Measurements from ENCODE around the gene CSH1. TPM values are rescaled to one million over a fixed set of nuclear protein-coding genes. Genes with fewer than 3 reads are reported as not detected.

Gene CSH1
- total RNA-seq, 1 experiment from 2014 or later, result not detected

DNA sequence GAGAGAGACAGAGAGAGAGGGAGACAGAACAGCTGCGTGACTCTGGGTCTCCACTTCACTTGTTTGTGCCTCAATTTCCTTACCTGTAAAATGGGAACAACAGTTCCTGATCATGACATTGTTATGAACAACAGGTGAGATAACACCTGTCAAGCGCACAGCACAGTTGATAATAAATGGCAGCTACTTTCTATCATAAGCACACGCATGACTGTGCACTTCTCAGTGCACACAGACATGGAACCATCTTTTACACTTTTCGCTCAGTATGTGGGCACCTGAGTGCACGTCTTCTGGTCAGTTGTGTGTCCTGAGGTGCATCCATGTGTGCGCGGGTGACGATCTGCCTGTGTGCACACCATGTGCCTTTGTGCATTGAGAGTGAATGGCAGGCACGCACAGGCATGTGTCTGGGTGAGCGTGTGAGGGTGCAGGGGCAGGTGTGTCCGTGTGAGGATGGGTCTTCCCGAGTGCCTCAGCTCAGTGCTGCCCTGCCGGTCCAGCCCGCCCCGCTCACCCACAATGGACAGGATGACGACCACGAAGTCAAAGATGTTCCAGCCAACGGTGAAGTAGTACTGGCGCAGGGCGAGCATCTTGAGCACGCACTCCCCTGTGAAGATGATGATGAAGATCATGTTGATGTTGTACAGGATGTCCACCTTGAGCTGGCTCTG, 46.1 kb upstream of the CSH1 start:
- Mint-ChIP-seq H3K9me3 (no peaks in the 10 kb centered on the region), H3K4me3 (no peak overlapping the region), H3K36me3 (ENCODE audit: insufficient read depth in 1 of 3, low read depth in 3 of 3) (peaks cover 9 to 26% (median 11%) of the 10 kb centered on the region in 3 experiments; a peak in 6 of 7 replicates), H3K27ac (no peak overlapping the region), H3K4me1 (peaks cover 2 to 18% of the 10 kb centered on the region in 2 experiments; a peak in 3 of 4 replicates), H3K27me3 (ENCODE audit: low read depth) (peaks cover 3% of the 10 kb centered on the region; the same call in 1 of the 2 replicates)
- H2BK15ac ChIP-seq (ENCODE audit: low read depth, low read length), result no peak overlapping the region
- no peaks in the 10 kb centered on the region for H3K9me3 ChIP-seq (ENCODE audit: control insufficient read depth, low read depth, low read length)
- H3K23ac ChIP-seq (ENCODE audit: insufficient read length, low read depth, low read length), result no peak overlapping the region
- no peak overlapping the region for H2AFZ ChIP-seq (ENCODE audit: low read length)
- no peaks in the 10 kb centered on the region for H3K4me1 ChIP-seq (ENCODE audit: insufficient read depth, low read length)
- H3K9ac ChIP-seq (ENCODE audit: extremely low read depth, insufficient read length, low read length), result no peak overlapping the region
- no peak overlapping the region for H4K5ac ChIP-seq (ENCODE audit: insufficient read length, low read depth, low read length)
- no peaks in the 10 kb centered on the region for H3K23me2 ChIP-seq (ENCODE audit: insufficient read length, low read depth, low read length, poor library complexity, severe bottlenecking)
- no peak for DNase-seq
- no peak overlapping the region for H2BK20ac ChIP-seq (ENCODE audit: low read depth, low read length, poor library complexity, severe bottlenecking)
- no peaks in the 10 kb centered on the region for H3K79me2 ChIP-seq (ENCODE audit: insufficient read depth, low read length)
- H2BK12ac ChIP-seq (ENCODE audit: insufficient read length, low read depth, low read length), result no peak overlapping the region
- no CpG with 5 or more reads among the region's 21 CpGs for WGBS (ENCODE audit: extremely low coverage, insufficient read length, low lambda C conversion rate)
- H2BK5ac ChIP-seq (ENCODE audit: insufficient read length, low read length), result no peak overlapping the region
- no peak overlapping the region for H3K14ac ChIP-seq (ENCODE audit: insufficient read depth, low read length)
- H3K27ac ChIP-seq (ENCODE audit: insufficient read length, low read depth, low read length), result no peak overlapping the region
- no peak overlapping the region for H4K8ac ChIP-seq (replicated peaks; ENCODE audit: insufficient read length, low read depth, low read length)
- no peaks in the 10 kb centered on the region for H4K20me1 ChIP-seq (ENCODE audit: control insufficient read depth, insufficient read depth, insufficient read length)
- no peak overlapping the region for H3T11ph ChIP-seq (ENCODE audit: low read length)
- no peak overlapping the region for H3K18ac ChIP-seq (ENCODE audit: insufficient read length, low read depth, low read length)
- no peak overlapping the region for H4K91ac ChIP-seq (ENCODE audit: insufficient read length, low read depth, low read length)
- H3K4me2 ChIP-seq (ENCODE audit: insufficient read depth, insufficient read length, low read length), result no peak overlapping the region
- H3K4ac ChIP-seq (ENCODE audit: low read depth, low read length), result no peak overlapping the region
- no peak for TF ChIP-seq CTCF (conservative IDR thresholded peaks at IDR 0.05)
- no peak overlapping the region for H3K56ac ChIP-seq (ENCODE audit: insufficient read length, low read depth, low read length)
- H3K79me1 ChIP-seq (ENCODE audit: insufficient read depth, low read depth, low read length, poor library complexity, severe bottlenecking), result no peaks in the 10 kb centered on the region
- no peaks in the 10 kb centered on the region for H3K27me3 ChIP-seq (ENCODE audit: insufficient read depth, low read length)
- no peak overlapping the region for H2AK5ac ChIP-seq (ENCODE audit: insufficient read length, low read length)
- H2BK120ac ChIP-seq (ENCODE audit: low read depth, low read length, poor library complexity, severe bottlenecking), result no peak overlapping the region
